ENCODE results near the gene EGLN1. TPM values are rescaled to one million over a fixed set of nuclear protein-coding genes. Genes with fewer than 3 reads are reported as not detected.

Gene EGLN1
- polyA plus RNA-seq, 1 of the 3 experiments (the other 2 are of a cell fraction) = 10.7 TPM

DNA sequence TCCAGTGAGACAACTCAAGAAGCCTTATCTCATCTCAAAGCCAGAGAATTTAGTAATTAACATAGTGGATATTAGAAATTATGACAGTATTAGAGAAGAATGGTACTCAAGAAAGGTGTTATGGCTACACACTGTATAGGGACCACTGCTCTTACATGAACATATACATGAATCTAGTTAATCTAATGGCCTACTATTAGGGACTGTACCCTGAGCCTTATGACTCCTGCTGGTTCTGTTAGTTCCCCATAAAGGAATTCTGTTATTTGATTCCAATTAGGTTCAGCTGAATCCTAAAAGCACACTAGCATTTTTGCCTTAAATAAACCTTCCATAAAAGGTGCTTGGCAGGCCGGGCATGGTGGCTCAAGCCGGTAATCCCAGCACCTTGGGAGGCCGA lies 39.7 kb downstream of the EGLN1 start:
- TF ChIP-seq FOXJ3 (CRISPR knock-in tag; IDR thresholded peaks at IDR 0.05) (no peak), EP300 (IDR thresholded peaks at IDR 0.05; ENCODE audit: borderline replicate concordance in 1 of 2, low read depth in 1 of 2, low read length in 1 of 2) (no peak), GABPA (IDR thresholded peaks at IDR 0.05; ENCODE audit: low read depth) (no peak), NRF1 (IDR thresholded peaks at IDR 0.05; ENCODE audit: low read depth, low read length) (no peak), TCF12 (IDR thresholded peaks at IDR 0.05) (no peak), FOSL2 (IDR thresholded peaks at IDR 0.05; ENCODE audit: borderline replicate concordance, low read depth) (no peak), TEAD4 (IDR thresholded peaks at IDR 0.05; ENCODE audit: borderline replicate concordance, insufficient read depth) (no peak)
- TF ChIP-seq, protein P1, sequence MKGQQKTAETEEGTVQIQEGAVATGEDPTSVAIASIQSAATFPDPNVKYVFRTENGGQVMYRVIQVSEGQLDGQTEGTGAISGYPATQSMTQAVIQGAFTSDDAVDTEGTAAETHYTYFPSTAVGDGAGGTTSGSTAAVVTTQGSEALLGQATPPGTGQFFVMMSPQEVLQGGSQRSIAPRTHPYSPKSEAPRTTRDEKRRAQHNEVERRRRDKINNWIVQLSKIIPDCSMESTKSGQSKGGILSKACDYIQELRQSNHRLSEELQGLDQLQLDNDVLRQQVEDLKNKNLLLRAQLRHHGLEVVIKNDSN (IDR thresholded peaks at IDR 0.05; ENCODE audit: borderline replicate concordance, low read depth) = no peak
- TF ChIP-seq, protein P2, sequence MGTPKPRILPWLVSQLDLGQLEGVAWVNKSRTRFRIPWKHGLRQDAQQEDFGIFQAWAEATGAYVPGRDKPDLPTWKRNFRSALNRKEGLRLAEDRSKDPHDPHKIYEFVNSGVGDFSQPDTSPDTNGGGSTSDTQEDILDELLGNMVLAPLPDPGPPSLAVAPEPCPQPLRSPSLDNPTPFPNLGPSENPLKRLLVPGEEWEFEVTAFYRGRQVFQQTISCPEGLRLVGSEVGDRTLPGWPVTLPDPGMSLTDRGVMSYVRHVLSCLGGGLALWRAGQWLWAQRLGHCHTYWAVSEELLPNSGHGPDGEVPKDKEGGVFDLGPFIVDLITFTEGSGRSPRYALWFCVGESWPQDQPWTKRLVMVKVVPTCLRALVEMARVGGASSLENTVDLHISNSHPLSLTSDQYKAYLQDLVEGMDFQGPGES (IDR thresholded peaks at IDR 0.05; ENCODE audit: low read depth, low read length) = no peak
- Histone ChIP-seq H3K9ac (no peak overlapping the region), H3K4me2 (no peak overlapping the region), H2AFZ (ENCODE audit: low read depth) (no peak overlapping the region), H3K4me3 (ENCODE audit: low read depth in 2 of 2, low read length in 1 of 2) (no peak overlapping the region), H3K27ac (ENCODE audit: low read depth in 2 of 2, low read length in 1 of 2) (no peak overlapping the region), H3K27me3 (ENCODE audit: insufficient read depth) (no peaks in the 10 kb centered on the region), H3K36me3 (replicated peaks in 1 of 2; ENCODE audit: control insufficient read depth in 1 of 2, insufficient read depth in 2 of 2, low read length in 1 of 2) (no peaks in the 10 kb centered on the region), H4K20me1 (ENCODE audit: insufficient read depth) (0 out of 2 replicates have a peak, but pooled peaks cover 14% of the 10 kb centered on the region), H3K79me2 (ENCODE audit: insufficient read depth) (peaks cover 99% of the 10 kb centered on the region), H3K9me2 (no peaks in the 10 kb centered on the region), H3K9me3 (no peaks in the 10 kb centered on the region), H3K4me1 (ENCODE audit: control insufficient read depth in 1 of 2, insufficient read depth in 2 of 2, low read depth in 1 of 2, low read length in 1 of 2) (peaks cover 0 to 7% of the 10 kb centered on the region in 2 experiments; a peak in 1 of 4 replicates), H3F3A (replicated peaks; ENCODE audit: insufficient read depth) (no peaks in the 10 kb centered on the region)
- CTCF ChIA-PET = interaction anchor here (1.2 to 2.5 kb wide), 3 partner anchors 16 to 35 kb away, joined by 4 to 7 read pairs (median 6); no protein-coding TSS in a partner anchor
- 97% methylated on average over 3 of the region's 3 CpGs for WGBS (ENCODE audit: low lambda C conversion rate)
- no peak for DNase-seq
- POLR2A ChIA-PET = no interaction called here

DNA sequence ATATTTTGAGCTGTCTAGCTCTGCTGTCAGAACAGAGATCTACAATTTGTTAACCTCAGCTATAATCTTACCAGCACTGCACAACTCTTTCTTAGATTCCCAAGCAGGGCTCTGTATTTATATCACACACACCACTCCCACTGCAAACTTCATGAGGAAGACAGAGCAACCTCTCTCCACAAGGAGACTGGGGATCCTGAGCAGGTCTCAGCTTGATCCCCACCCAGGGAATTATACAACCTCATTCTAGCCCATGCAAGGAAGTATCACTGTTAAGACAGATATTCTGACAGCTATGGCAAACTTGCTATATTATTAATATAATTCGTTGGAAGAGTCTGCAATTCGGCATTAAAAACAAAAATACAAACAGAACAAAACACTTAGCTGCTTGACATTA lies 40.4 kb downstream of the EGLN1 start:
- DNase-seq = no peak
- peaks cover 18% of the 10 kb centered on the region; the same call in 1 of the 2 replicates for H4K20me1 ChIP-seq (ENCODE audit: insufficient read depth)
- H3K4me3 ChIP-seq (ENCODE audit: low read depth in 2 of 2, low read length in 1 of 2) = no peak overlapping the region
- H3K9ac ChIP-seq = no peak overlapping the region
- H3F3A ChIP-seq (replicated peaks; ENCODE audit: insufficient read depth) = no peaks in the 10 kb centered on the region
- no peak overlapping the region for H3K4me2 ChIP-seq
- WGBS (ENCODE audit: low lambda C conversion rate) = 92% methylated on average over 2 of the region's 2 CpGs
- no peaks in the 10 kb centered on the region for H3K9me3 ChIP-seq
- no peaks in the 10 kb centered on the region for H3K27me3 ChIP-seq (ENCODE audit: insufficient read depth)
- H2AFZ ChIP-seq (ENCODE audit: low read depth) = no peak overlapping the region
- ChIA-PET CTCF (interaction anchor here (1.2 to 2.5 kb wide), 3 partner anchors 15 to 35 kb away, joined by 4 to 7 read pairs (median 6); no protein-coding TSS in a partner anchor), POLR2A (no interaction called here)
- peaks cover 99% of the 10 kb centered on the region for H3K79me2 ChIP-seq (ENCODE audit: insufficient read depth)
- no peak overlapping the region for H3K27ac ChIP-seq (ENCODE audit: low read depth in 2 of 2, low read length in 1 of 2)
- TF ChIP-seq TAF1 (IDR thresholded peaks at IDR 0.05; ENCODE audit: borderline replicate concordance, low read depth, low read length) (no peak), CHD2 (IDR thresholded peaks at IDR 0.05; ENCODE audit: low read length, partially characterized antibody) (no peak), RAD21 (IDR thresholded peaks at IDR 0.05; ENCODE audit: low read length) (no peak), NRF1 (IDR thresholded peaks at IDR 0.05; ENCODE audit: low read depth, low read length) (no peak), ELF1 (IDR thresholded peaks at IDR 0.05) (no peak), TCF12 (IDR thresholded peaks at IDR 0.05) (no peak)
- TF ChIP-seq, protein P3, sequence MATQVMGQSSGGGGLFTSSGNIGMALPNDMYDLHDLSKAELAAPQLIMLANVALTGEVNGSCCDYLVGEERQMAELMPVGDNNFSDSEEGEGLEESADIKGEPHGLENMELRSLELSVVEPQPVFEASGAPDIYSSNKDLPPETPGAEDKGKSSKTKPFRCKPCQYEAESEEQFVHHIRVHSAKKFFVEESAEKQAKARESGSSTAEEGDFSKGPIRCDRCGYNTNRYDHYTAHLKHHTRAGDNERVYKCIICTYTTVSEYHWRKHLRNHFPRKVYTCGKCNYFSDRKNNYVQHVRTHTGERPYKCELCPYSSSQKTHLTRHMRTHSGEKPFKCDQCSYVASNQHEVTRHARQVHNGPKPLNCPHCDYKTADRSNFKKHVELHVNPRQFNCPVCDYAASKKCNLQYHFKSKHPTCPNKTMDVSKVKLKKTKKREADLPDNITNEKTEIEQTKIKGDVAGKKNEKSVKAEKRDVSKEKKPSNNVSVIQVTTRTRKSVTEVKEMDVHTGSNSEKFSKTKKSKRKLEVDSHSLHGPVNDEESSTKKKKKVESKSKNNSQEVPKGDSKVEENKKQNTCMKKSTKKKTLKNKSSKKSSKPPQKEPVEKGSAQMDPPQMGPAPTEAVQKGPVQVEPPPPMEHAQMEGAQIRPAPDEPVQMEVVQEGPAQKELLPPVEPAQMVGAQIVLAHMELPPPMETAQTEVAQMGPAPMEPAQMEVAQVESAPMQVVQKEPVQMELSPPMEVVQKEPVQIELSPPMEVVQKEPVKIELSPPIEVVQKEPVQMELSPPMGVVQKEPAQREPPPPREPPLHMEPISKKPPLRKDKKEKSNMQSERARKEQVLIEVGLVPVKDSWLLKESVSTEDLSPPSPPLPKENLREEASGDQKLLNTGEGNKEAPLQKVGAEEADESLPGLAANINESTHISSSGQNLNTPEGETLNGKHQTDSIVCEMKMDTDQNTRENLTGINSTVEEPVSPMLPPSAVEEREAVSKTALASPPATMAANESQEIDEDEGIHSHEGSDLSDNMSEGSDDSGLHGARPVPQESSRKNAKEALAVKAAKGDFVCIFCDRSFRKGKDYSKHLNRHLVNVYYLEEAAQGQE (IDR thresholded peaks at IDR 0.05; ENCODE audit: low read depth, low read length) = no peak
- peaks cover 0 to 5% of the 10 kb centered on the region in 2 experiments; a peak in 2 of 4 replicates for H3K4me1 ChIP-seq (ENCODE audit: control insufficient read depth in 1 of 2, insufficient read depth in 2 of 2, low read depth in 1 of 2, low read length in 1 of 2)
- no peaks in the 10 kb centered on the region for H3K36me3 ChIP-seq (replicated peaks in 1 of 2; ENCODE audit: control insufficient read depth in 1 of 2, insufficient read depth in 2 of 2, low read length in 1 of 2)
- H3K9me2 ChIP-seq = no peaks in the 10 kb centered on the region

Data from SK-N-SH (cell line).